HepG2 (cell line): ENCODE measurements around the gene CCDC201. TPM values are rescaled to one million over a fixed set of nuclear protein-coding genes. Genes with fewer than 3 reads are reported as not detected.

Source experiments
- CTCF ChIP-seq: sonication (generic); formaldehyde crosslinking; IDR thresholded peaks from 2 replicates; pipeline ENCODE4 v1.5.0; 2020; ENCODE audit warnings: mild to moderate bottlenecking, missing genetic modification reagents, moderate library complexity
- RAD21 ChIP-seq: fragments of 450-650 bp; formaldehyde crosslinking; IDR thresholded peaks from 2 replicates; pipeline ENCODE4 v1.5.0; 2020; ENCODE audit warnings: mild to moderate bottlenecking
- RFXANK ChIP-seq: IDR thresholded peaks from 2 replicates; pipeline ENCODE4 v1.6.1; 2016
- SMC3 ChIP-seq: IDR thresholded peaks from 2 replicates; pipeline ENCODE4 v1.6.1; 2011; ENCODE audit warnings: low read length, improper control_type of control experiment
- SOX13 ChIP-seq, 3 experiments: fragments of 450-650 bp in 1 of 3; sonication (generic) in 1 of 3; formaldehyde crosslinking in 1 of 3; IDR thresholded peaks in 2 of 3; conservative IDR thresholded peaks in 1 of 3; 2 replicates each; pipeline versions ENCODE4 v1.5.0 to v1.6.1; 2016 to 2020; ENCODE audit warnings: antibody characterized with exemption in 1 of 3, mild to moderate bottlenecking in 1 of 3, missing compliant biosample characterization in 1 of 3, missing genetic modification reagents in 1 of 3, moderate library complexity in 1 of 3
- STAG1 ChIP-seq: sonication (generic); formaldehyde crosslinking; IDR thresholded peaks from 2 replicates; pipeline ENCODE4 v1.4.0; 2020; ENCODE audit warnings: missing genetic modification reagents
- ZFX ChIP-seq: sonication (generic); formaldehyde crosslinking; IDR thresholded peaks from 2 replicates; pipeline ENCODE4 v1.4.0; 2020; ENCODE audit warnings: mild to moderate bottlenecking, low read depth, missing genetic modification reagents, moderate library complexity
- ZMAT3 ChIP-seq: sonication (generic); formaldehyde crosslinking; conservative IDR thresholded peaks from 2 replicates; pipeline ENCODE4 v1.7.0; 2021; ENCODE audit warnings: missing genetic modification reagents
- ZNF136 ChIP-seq: sonication (generic); formaldehyde crosslinking; IDR thresholded peaks from 2 replicates; pipeline ENCODE4 v1.8.1; 2022; ENCODE audit warnings: low read depth, mild to moderate bottlenecking, moderate library complexity, missing genetic modification reagents
- ZNF142 ChIP-seq: sonication (generic); formaldehyde crosslinking; IDR thresholded peaks from 2 replicates; pipeline ENCODE4 v1.4.0; 2020; ENCODE audit warnings: missing genetic modification reagents
- ZNF660 ChIP-seq: sonication (generic); formaldehyde crosslinking; IDR thresholded peaks from 2 replicates; pipeline ENCODE4 v1.5.1; 2020; ENCODE audit warnings: mild to moderate bottlenecking, low read depth, missing genetic modification reagents, borderline replicate concordance
- ZNF776 ChIP-seq: sonication (generic); formaldehyde crosslinking; IDR thresholded peaks from 2 replicates; pipeline ENCODE4 v1.4.0; 2020; ENCODE audit warnings: mild to moderate bottlenecking, missing genetic modification reagents
- polyA plus RNA-seq, 8 experiments: library from polyadenylated mRNA; depleted of rRNA in 3 of 8; stranded (reverse) in 7 of 8; unstranded in 1 of 8; fragments of >200 nt; fragmentation: Illumina TruSeq in 4 of 8; extraction: Trizol in 4 of 8; gene quantifications; 2 replicates each; pipeline versions ENCODE4 v1.2.1 to v1.2.3, GENCODE V29; 2011 to 2016; ENCODE audit warnings: low read depth in 4 of 8, missing spikeins in 1 of 8, mixed read lengths in 1 of 8; ENCODE audit not compliant: insufficient read depth in 1 of 8
- total RNA-seq, 5 experiments: library from RNA; depleted of rRNA; stranded (reverse); fragments of >200 nt; fragmentation: Illumina TruSeq; extraction: Trizol; gene quantifications; 2 replicates each; pipeline ENCODE4 v1.2.3, GENCODE V29; 2016; ENCODE audit warnings: low read depth in 1 of 5

CCDC201 gene
- total and polyA plus RNA-seq, 2 of the 13 experiments (the other 11 are each of a cell fraction or from before 2014, with no cell fraction given): 0.92 TPM; not detected in 1

- TF ChIP-seq SOX13 (IDR thresholded peaks at IDR 0.05): no peak
- TF ChIP-seq SOX13 (CRISPR knock-in tag; conservative IDR thresholded peaks at IDR 0.05 in 1 of 2, IDR thresholded peaks at IDR 0.05 in 1 of 2): no peak
- no peak for TF ChIP-seq ZNF142
- peak; percentile 84 for TF ChIP-seq SMC3
- TF ChIP-seq RAD21 (CRISPR knock-in tag): peak; percentile 72
- no peak for TF ChIP-seq ZFX
- peak; percentile 86 for TF ChIP-seq STAG1 (CRISPR knock-in tag)
- no peak for TF ChIP-seq ZMAT3 (CRISPR knock-in tag)
- TF ChIP-seq RFXANK (CRISPR knock-in tag): no peak
- TF ChIP-seq ZNF136 (CRISPR knock-in tag): no peak
- peak; percentile 80 for TF ChIP-seq CTCF (CRISPR knock-in tag)
- TF ChIP-seq ZNF776 (CRISPR knock-in tag): no peak
- TF ChIP-seq ZNF660 (CRISPR knock-in tag): no peak
Observed at GRCh38 chr7:45921699-45922519, 49.0 kb upstream of the CCDC201 start (continued).
